Measurements from ENCODE around the gene LPIN1.

- TF ChIP-seq EP300 (IDR thresholded peaks at IDR 0.05; ENCODE audit: borderline replicate concordance in 1 of 2, low read depth in 2 of 2, low read length in 2 of 2) (no peak), POLR2A (IDR thresholded peaks at IDR 0.05; ENCODE audit: control extremely low read depth in 1 of 2, low read depth in 2 of 2, low read length in 2 of 2) (no peak), TAF1 (IDR thresholded peaks at IDR 0.05; ENCODE audit: low read depth, low read length) (no peak), CTCF (IDR thresholded peaks at IDR 0.05; ENCODE audit: control extremely low read depth in 1 of 3, insufficient read depth in 1 of 3, low read depth in 1 of 3, low read length in 3 of 3) (no peak), ATF3 (IDR thresholded peaks at IDR 0.05; ENCODE audit: insufficient read depth, low read depth, low read length) (no peak), RNF2 (IDR thresholded peaks at IDR 0.05; ENCODE audit: borderline replicate concordance, low read depth, low read length, missing control alignments, poor library complexity, severe bottlenecking) (no peak), EZH2 (IDR thresholded peaks at IDR 0.05; ENCODE audit: low read depth, low read length, severe bottlenecking) (no peak)
Measured at GRCh38 chr2:11872247-11872947, 126.0 kb downstream of the LPIN1 start.

Data from H1 (cell line).